ENCODE data around the gene PRRG1. TPM values are rescaled to one million over a fixed set of nuclear protein-coding genes. Genes with fewer than 3 reads are reported as not detected.

The PRRG1 gene
- total RNA-seq, 2 donors from 2014 or later, result 3.9 to 7.9 TPM

- no peak for TF ChIP-seq CTCF (IDR thresholded peaks at IDR 0.05)
- TF ChIP-seq POLR2A (IDR thresholded peaks at IDR 0.05), result no peak
- intact Hi-C loops (cut with DNase I), result no loop called here
- 65 to 74% methylated on average over 3 to 5 of the region's 5 CpGs for WGBS, 2 donors
Observed at GRCh38 chrX:37320541-37321203, 28.5 kb upstream of the PRRG1 start.

DNA sequence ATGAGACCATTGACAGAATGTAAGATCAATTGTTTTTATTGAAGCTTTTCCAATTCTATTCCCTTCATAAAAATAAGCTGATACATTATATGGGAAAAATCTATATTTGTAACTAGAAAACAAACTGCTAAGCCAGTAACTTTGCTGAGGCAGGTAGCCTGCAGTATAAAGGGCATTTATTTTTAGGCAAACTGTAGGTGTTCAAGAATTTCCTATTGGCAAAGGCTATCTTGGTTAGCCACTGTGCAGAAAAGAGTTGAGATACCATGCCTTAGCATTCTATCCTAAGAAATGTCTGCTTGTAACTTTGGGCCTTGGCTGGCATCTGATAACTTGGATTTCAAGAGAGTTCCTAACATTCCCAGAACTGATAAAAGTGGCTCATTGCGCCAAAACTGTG is 18.5 kb upstream of the PRRG1 start:
- Histone ChIP-seq H3K4me1 (no peaks in the 10 kb centered on the region), H3K9me3 (no peaks in the 10 kb centered on the region), H3K27me3 (no peaks in the 10 kb centered on the region), H3K27ac (no peak overlapping the region), H3K4me3 (no peak overlapping the region), H3K36me3 (replicated peaks in 1 of 2; ENCODE audit: insufficient read depth in 1 of 2, low read depth in 2 of 2) (no peaks in the 10 kb centered on the region)
- 79% methylated on average over 1 of the region's 1 CpG; no CpG with 5 or more reads in 1 of the 2 donors for WGBS, 2 donors
- DNase-seq, result no peak
- TF ChIP-seq POLR2A (IDR thresholded peaks at IDR 0.05) (no peak), CTCF (IDR thresholded peaks at IDR 0.05) (no peak)
- ATAC-seq, result no peak
- intact Hi-C loops (cut with DNase I), result no loop called here

More at GRCh38 chrX:37320541-37321203, 28.5 kb upstream of the PRRG1 start:
- ATAC-seq, result no peak
- DNase-seq, result no peak
- no peaks in the 10 kb centered on the region for H3K27me3 ChIP-seq
- no peaks in the 10 kb centered on the region for H3K4me1 ChIP-seq
- H3K4me3 ChIP-seq, result no peak overlapping the region
- no peak overlapping the region for H3K27ac ChIP-seq
- no peaks in the 10 kb centered on the region for H3K36me3 ChIP-seq (replicated peaks in 1 of 2; ENCODE audit: insufficient read depth in 1 of 2, low read depth in 2 of 2)
- H3K9me3 ChIP-seq, result no peaks in the 10 kb centered on the region

DNA sequence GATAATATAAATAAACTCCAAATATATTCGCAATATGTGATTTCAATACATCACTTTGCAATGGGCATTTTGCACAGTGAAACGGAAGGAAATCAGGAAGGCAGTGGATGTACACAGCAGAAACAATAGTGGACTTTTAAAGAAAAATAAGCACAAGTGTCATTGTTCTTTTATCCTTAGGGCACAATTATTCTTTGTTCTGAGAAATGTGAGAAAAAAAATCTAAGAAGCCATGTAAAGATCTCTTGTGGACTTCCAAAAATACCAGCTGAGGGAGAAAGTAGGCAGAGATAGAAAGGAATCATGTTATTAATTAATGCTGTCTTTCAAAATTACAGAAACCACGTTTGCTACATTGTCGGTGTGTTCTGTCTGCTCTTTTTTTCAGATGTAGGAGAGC is 17.6 kb upstream of the PRRG1 start:
- no peak overlapping the region for H3K27ac ChIP-seq
- no peaks in the 10 kb centered on the region for H3K9me3 ChIP-seq
- intact Hi-C loops (cut with DNase I), result no loop called here
- no peak for DNase-seq
- no peak overlapping the region for H3K4me3 ChIP-seq
- TF ChIP-seq CTCF (IDR thresholded peaks at IDR 0.05), result no peak
- TF ChIP-seq POLR2A (IDR thresholded peaks at IDR 0.05), result no peak
- no peaks in the 10 kb centered on the region for H3K36me3 ChIP-seq (replicated peaks in 1 of 2; ENCODE audit: insufficient read depth in 1 of 2, low read depth in 2 of 2)
- WGBS, 2 donors, result 36 to 43% methylated on average over 4 of the region's 4 CpGs
- no peaks in the 10 kb centered on the region for H3K4me1 ChIP-seq
- H3K27me3 ChIP-seq, result no peaks in the 10 kb centered on the region
- ATAC-seq, result no peak

DNA sequence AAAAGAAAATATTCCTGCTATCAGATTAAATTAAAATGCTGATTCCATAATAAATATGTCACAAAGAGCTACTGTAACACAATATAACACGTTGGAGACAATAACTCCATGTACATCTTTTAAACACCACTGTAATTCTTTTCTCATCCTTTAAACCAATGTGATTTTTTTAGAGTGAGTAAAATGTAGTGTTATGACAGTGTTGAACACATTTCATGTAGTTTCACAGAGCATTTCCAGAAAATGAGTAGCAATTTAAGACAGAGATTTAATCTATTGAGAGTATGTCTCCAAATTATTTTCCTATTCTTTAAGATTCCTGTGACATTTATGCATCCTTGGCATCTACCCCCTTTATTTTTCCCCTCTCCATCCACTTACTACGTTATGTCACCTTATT is 17.1 kb upstream of the PRRG1 start:
- Histone ChIP-seq H3K9me3 (no peaks in the 10 kb centered on the region), H3K4me1 (no peaks in the 10 kb centered on the region), H3K36me3 (replicated peaks in 1 of 2; ENCODE audit: insufficient read depth in 1 of 2, low read depth in 2 of 2) (no peaks in the 10 kb centered on the region), H3K27me3 (no peaks in the 10 kb centered on the region), H3K27ac (no peak overlapping the region), H3K4me3 (no peak overlapping the region)
- ATAC-seq, result no peak
- TF ChIP-seq POLR2A (IDR thresholded peaks at IDR 0.05), result no peak
- TF ChIP-seq CTCF (IDR thresholded peaks at IDR 0.05), result no peak
- intact Hi-C loops (cut with DNase I), result no loop called here
- WGBS, 2 donors, result 43 to 49% methylated on average over 2 of the region's 2 CpGs
- no peak for DNase-seq

All from body of pancreas (tissue), 4 donors.